Calu3 (cell line): Measurements from ENCODE around the gene CRYBG1. TPM values are rescaled to one million over a fixed set of nuclear protein-coding genes. Genes with fewer than 3 reads are reported as not detected.

Experiments
- BruUV-seq: library from RNA; stranded (reverse); fragments of 400-500 nt; replicated peaks from 2 replicates; lab custom pipeline; 2021; lab: Mats Ljungman, UMichigan
- CTCF ChIA-PET: fragments of 300-600 bp; sonication (Branson Sonifier 250); formaldehyde crosslinking; loops from one replicate; lab custom pipeline; 2022; ENCODE audit warnings: antibody characterized with exemption; lab: Charles Lee
- DNase-seq: peaks from one replicate; pipeline ENCODE4 v3.0.0; 2022
- H3K27ac Mint-ChIP-seq: one replicate; pipeline ENCODE4 v1.8.0; 2022; ENCODE audit warnings: mixed read lengths; ENCODE audit not compliant: unreplicated experiment
- H3K27me3 Mint-ChIP-seq: one replicate; pipeline ENCODE4 v1.8.0; 2022; ENCODE audit warnings: mixed read lengths; ENCODE audit not compliant: unreplicated experiment
- H3K36me3 Mint-ChIP-seq: one replicate; pipeline ENCODE4 v1.8.0; 2022; ENCODE audit warnings: mild to moderate bottlenecking, moderate library complexity, mixed read lengths; ENCODE audit not compliant: insufficient read depth, unreplicated experiment
- H3K4me1 Mint-ChIP-seq: one replicate; pipeline ENCODE4 v1.8.0; 2022; ENCODE audit warnings: mild to moderate bottlenecking, low read depth, mixed read lengths; ENCODE audit not compliant: unreplicated experiment
- H3K4me3 Mint-ChIP-seq: one replicate; pipeline ENCODE4 v1.8.0; 2022; ENCODE audit warnings: mild to moderate bottlenecking, low read depth, moderate library complexity, mixed read lengths; ENCODE audit not compliant: unreplicated experiment
- H3K9me3 Mint-ChIP-seq: one replicate; pipeline ENCODE4 v1.8.0; 2022; ENCODE audit warnings: low read depth, mixed read lengths; ENCODE audit not compliant: unreplicated experiment
- CTCF ChIP-seq: fragments of 200-600 bp; IDR thresholded peaks from one replicate; pipeline ENCODE4 v1.8.0; 2022; ENCODE audit warnings: antibody characterized with exemption; ENCODE audit not compliant: unreplicated experiment
- intact Hi-C: fragments of 100-400 bp; cut with micrococcal nuclease; formaldehyde crosslinking; loops from one replicate; pipeline ENCODE4 v1.10.0; 2022; ENCODE audit not compliant: unreplicated experiment
- total RNA-seq: library from RNA; stranded (reverse); gene quantifications from 2 replicates; pipeline ENCODE4 v1.2.3, GENCODE V29; 2022

The CRYBG1 gene
- total RNA-seq, 1 experiment from 2014 or later = 40.7 TPM

- no peak for TF ChIP-seq CTCF
- peaks cover 21% of the 10 kb centered on the region for H3K36me3 Mint-ChIP-seq
- DNase-seq = no peak
- intact Hi-C loops = no loop called here
- CTCF ChIA-PET = no interaction called here
- peaks cover 66% of the 10 kb centered on the region for H3K4me1 Mint-ChIP-seq
- no TSS peak for BruUV-seq
- no peak overlapping the region for H3K4me3 Mint-ChIP-seq
- no peaks in the 10 kb centered on the region for H3K9me3 Mint-ChIP-seq
- no peaks in the 10 kb centered on the region for H3K27me3 Mint-ChIP-seq
- peak overlapping the region; percentile 91 for H3K27ac Mint-ChIP-seq
Measured at GRCh38 chr6:106527117-106527516, 166.6 kb downstream of the CRYBG1 start.

- H3K4me1 Mint-ChIP-seq = peaks cover 68% of the 10 kb centered on the region
- BruUV-seq = no TSS peak
- H3K36me3 Mint-ChIP-seq = peaks cover 21% of the 10 kb centered on the region
- CTCF ChIA-PET = no interaction called here
- intact Hi-C loops = no loop called here
- no peaks in the 10 kb centered on the region for H3K9me3 Mint-ChIP-seq
- no peaks in the 10 kb centered on the region for H3K27me3 Mint-ChIP-seq
- peak overlapping the region; percentile 91 for H3K27ac Mint-ChIP-seq
- no peak for DNase-seq
- no peak overlapping the region for H3K4me3 Mint-ChIP-seq
- TF ChIP-seq CTCF = no peak
Measured at GRCh38 chr6:106527979-106528378, 167.5 kb downstream of the CRYBG1 start.

GRCh38 chr6:106528521-106528920 is 168.0 kb downstream of the CRYBG1 start:
- H3K27me3 Mint-ChIP-seq = no peaks in the 10 kb centered on the region
- peak overlapping the region; percentile 91 for H3K27ac Mint-ChIP-seq
- CTCF ChIA-PET = no interaction called here
- no peak for TF ChIP-seq CTCF
- BruUV-seq = no TSS peak
- H3K9me3 Mint-ChIP-seq = no peaks in the 10 kb centered on the region
- H3K4me3 Mint-ChIP-seq = no peak overlapping the region
- no peak for DNase-seq
- intact Hi-C loops = no loop called here
- peaks cover 24% of the 10 kb centered on the region for H3K36me3 Mint-ChIP-seq
- H3K4me1 Mint-ChIP-seq = peaks cover 68% of the 10 kb centered on the region

- DNase-seq = no peak
- Mint-ChIP-seq H3K27ac (peak overlapping the region; percentile 64), H3K4me3 (no peak overlapping the region), H3K36me3 (peaks cover 27% of the 10 kb centered on the region), H3K27me3 (no peaks in the 10 kb centered on the region), H3K9me3 (no peaks in the 10 kb centered on the region), H3K4me1 (peaks cover 64% of the 10 kb centered on the region)
- CTCF ChIA-PET = no interaction called here
- no TSS peak for BruUV-seq
- intact Hi-C loops = no loop called here
- TF ChIP-seq CTCF = no peak
Measured at GRCh38 chr6:106529438-106529837, 168.9 kb downstream of the CRYBG1 start.
